ENCODE results near the gene IPO4. TPM values are rescaled to one million over a fixed set of nuclear protein-coding genes. Genes with fewer than 3 reads are reported as not detected.

Gene IPO4
- total and polyA plus RNA-seq, 2 of the 13 experiments (the other 11 are each of a cell fraction or from before 2014, with no cell fraction given) = 39.0 to 179 TPM

- ChIA-PET POLR2A (interaction anchor here (1.1 to 18.0 kb wide), 12 partner anchors 8 to 176 kb away, joined by 3 to 850 read pairs (median 5); partner anchors contain the start of genes CHMP4A, CIDEB, DHRS1 and LTB4R), CTCF (ENCODE audit: low intra/inter-chr PET ratio, low total read pairs) (no interaction called here)
- Histone ChIP-seq H3K4me3 (replicated peaks in 1 of 3; ENCODE audit: insufficient read depth in 1 of 3, low read depth in 2 of 3, low read length in 3 of 3) (peak overlapping the region in 2 of 3 experiments; percentile 85 to 91; a peak in 1 of 6 replicates), H3K4me1 (ENCODE audit: insufficient read depth, low read length) (peaks cover 39% of the 10 kb centered on the region), H3K9me3 (ENCODE audit: low read length) (no peaks in the 10 kb centered on the region), H3K36me3 (replicated peaks in 1 of 2; ENCODE audit: control insufficient read depth in 1 of 2, insufficient read depth in 2 of 2, low read length in 2 of 2) (peaks cover 32 to 56% of the 10 kb centered on the region in 2 experiments), H2AFZ (ENCODE audit: low read length) (no peak overlapping the region), H4K20me1 (ENCODE audit: insufficient read depth, low read length) (peaks cover 7% of the 10 kb centered on the region; the same call in 1 of the 2 replicates), H3K27me3 (ENCODE audit: control insufficient read depth in 1 of 2, insufficient read depth in 2 of 2, low read length in 2 of 2) (peaks cover 0 to 4% of the 10 kb centered on the region in 2 experiments; a peak in 1 of 5 replicates), H3K9ac (ENCODE audit: insufficient read depth, low read depth, low read length) (no peak overlapping the region), H3K79me2 (ENCODE audit: insufficient read depth, low read length) (peaks cover 48% of the 10 kb centered on the region), H3K4me2 (ENCODE audit: low read depth, low read length) (peak overlapping the region; percentile 96), H3K27ac (ENCODE audit: extremely low read length, insufficient read depth, low read length) (no peak overlapping the region)
- DNase-seq (ENCODE audit: low spot score) = no peak
- no peak for ATAC-seq
- intact Hi-C loops (cut with micrococcal nuclease; ENCODE audit: unreplicated experiment) (loop anchor here (10.0 kb wide), 1 partner anchor 1190 kb away; no protein-coding TSS in a partner anchor), in situ Hi-C loops (cut with HindIII; ENCODE audit: extremely low pct_ligation_motif_present, low pct_unique_long_range_greater_than_20kb) (no loop called here)
- WGBS (ENCODE audit: low lambda C conversion rate) = 95% methylated on average over 3 of the region's 3 CpGs
- peak; percentile 44 for FAIRE-seq
- BruUV-seq (replicated peaks) = no TSS peak
- TF ChIP-seq MAFG (CRISPR knock-in tag; IDR thresholded peaks at IDR 0.05) = no peak
- TF ChIP-seq POLR2A (IDR thresholded peaks at IDR 0.05; ENCODE audit: insufficient read depth in 1 of 2, low read depth in 2 of 2, low read length in 2 of 2) = no peak; a peak in 1 of 4 replicates
- no peak for TF ChIP-seq MYNN (CRISPR knock-in tag; IDR thresholded peaks at IDR 0.05; ENCODE audit: low read depth)
- 0 out of 2 replicates have a peak, but pooled peaks have one; percentile 39 for TF ChIP-seq ZNF691 (CRISPR knock-in tag; IDR thresholded peaks at IDR 0.05; ENCODE audit: borderline replicate concordance, low read depth)
- TF ChIP-seq SSRP1 (CRISPR knock-in tag; IDR thresholded peaks at IDR 0.05) = peak; percentile 69; the same call in 1 of the 2 replicates
- TF ChIP-seq IKZF1 (IDR thresholded peaks at IDR 0.05) = no peak
- TF ChIP-seq ZNF564 (CRISPR knock-in tag; IDR thresholded peaks at IDR 0.05) = no peak
- TF ChIP-seq ZNF296 (CRISPR knock-in tag; conservative IDR thresholded peaks at IDR 0.05) = no peak
- no peak for TF ChIP-seq NR1H2 (CRISPR knock-in tag; IDR thresholded peaks at IDR 0.05; ENCODE audit: borderline replicate concordance, low read depth)
- TF ChIP-seq CTCF (CRISPR knock-in tag; IDR thresholded peaks at IDR 0.05) = no peak
- no peak for TF ChIP-seq NFE2L2 (IDR thresholded peaks at IDR 0.05; ENCODE audit: low read length)
- TF ChIP-seq ATF3 (CRISPR knock-in tag; IDR thresholded peaks at IDR 0.05) = no peak
- no peak for TF ChIP-seq SMC3 (IDR thresholded peaks at IDR 0.05; ENCODE audit: low read length)
- no peak for TF ChIP-seq ELF3 (CRISPR knock-in tag; IDR thresholded peaks at IDR 0.05)
- no peak for TF ChIP-seq NFYB (CRISPR knock-in tag; IDR thresholded peaks at IDR 0.05)
- TF ChIP-seq, protein P1, sequence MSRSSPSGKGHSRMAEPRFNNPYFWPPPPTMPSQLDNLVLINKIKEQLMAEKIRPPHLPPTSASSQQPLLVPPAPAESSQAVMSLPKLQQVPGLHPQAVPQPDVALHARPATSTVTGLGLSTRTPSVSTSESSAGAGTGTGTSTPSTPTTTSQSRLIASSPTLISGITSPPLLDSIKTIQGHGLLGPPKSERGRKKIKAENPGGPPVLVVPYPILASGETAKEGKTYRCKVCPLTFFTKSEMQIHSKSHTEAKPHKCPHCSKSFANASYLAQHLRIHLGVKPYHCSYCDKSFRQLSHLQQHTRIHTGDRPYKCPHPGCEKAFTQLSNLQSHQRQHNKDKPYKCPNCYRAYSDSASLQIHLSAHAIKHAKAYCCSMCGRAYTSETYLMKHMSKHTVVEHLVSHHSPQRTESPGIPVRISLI (CRISPR knock-in tag; IDR thresholded peaks at IDR 0.05; ENCODE audit: borderline replicate concordance) = no peak
- TF ChIP-seq GABPB1 (CRISPR knock-in tag; IDR thresholded peaks at IDR 0.05) = no peak
- no peak for TF ChIP-seq ATAD3A (CRISPR knock-in tag; IDR thresholded peaks at IDR 0.05)
- no peak for TF ChIP-seq KMT2A (CRISPR knock-in tag; IDR thresholded peaks at IDR 0.05)
- no peak for TF ChIP-seq ETV5 (CRISPR knock-in tag; IDR thresholded peaks at IDR 0.05; ENCODE audit: borderline replicate concordance)
- no peak for TF ChIP-seq IRF1 (CRISPR knock-in tag; IDR thresholded peaks at IDR 0.05; ENCODE audit: low read depth)
Observed at GRCh38 chr14:24234095-24235005, 45.7 kb upstream of the IPO4 start.

All from HepG2 (cell line).